ENCODE data around the gene MUSTN1.
A peak's percentile ranks its signal among the peaks of the same experiment; 100 is the strongest.

The MUSTN1 gene

DNA sequence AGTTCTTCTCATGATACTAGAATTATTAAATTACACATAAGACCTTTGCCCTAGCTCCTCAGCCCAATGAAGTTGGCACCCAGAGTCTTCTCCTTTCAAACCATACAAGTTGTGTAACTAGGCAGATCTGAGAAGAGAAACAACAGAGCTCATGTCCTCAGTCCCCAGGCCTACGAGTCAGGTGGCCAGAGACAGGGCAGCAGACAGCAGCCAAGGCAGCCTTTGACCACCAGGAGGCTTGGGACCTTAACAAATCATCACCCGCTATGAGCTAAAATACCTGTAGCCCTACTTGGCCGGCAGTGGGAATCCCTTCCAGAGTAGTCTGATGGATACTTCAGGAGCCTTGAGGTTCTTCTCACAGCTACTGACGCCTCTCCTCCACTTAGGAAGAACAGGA, 44.3 kb upstream of the MUSTN1 start:
- TF ChIP-seq EZH2phosphoT487 (IDR thresholded peaks at IDR 0.05; ENCODE audit: borderline replicate concordance) = no peak
- TF ChIP-seq, protein P1, sequence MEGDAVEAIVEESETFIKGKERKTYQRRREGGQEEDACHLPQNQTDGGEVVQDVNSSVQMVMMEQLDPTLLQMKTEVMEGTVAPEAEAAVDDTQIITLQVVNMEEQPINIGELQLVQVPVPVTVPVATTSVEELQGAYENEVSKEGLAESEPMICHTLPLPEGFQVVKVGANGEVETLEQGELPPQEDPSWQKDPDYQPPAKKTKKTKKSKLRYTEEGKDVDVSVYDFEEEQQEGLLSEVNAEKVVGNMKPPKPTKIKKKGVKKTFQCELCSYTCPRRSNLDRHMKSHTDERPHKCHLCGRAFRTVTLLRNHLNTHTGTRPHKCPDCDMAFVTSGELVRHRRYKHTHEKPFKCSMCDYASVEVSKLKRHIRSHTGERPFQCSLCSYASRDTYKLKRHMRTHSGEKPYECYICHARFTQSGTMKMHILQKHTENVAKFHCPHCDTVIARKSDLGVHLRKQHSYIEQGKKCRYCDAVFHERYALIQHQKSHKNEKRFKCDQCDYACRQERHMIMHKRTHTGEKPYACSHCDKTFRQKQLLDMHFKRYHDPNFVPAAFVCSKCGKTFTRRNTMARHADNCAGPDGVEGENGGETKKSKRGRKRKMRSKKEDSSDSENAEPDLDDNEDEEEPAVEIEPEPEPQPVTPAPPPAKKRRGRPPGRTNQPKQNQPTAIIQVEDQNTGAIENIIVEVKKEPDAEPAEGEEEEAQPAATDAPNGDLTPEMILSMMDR (conservative IDR thresholded peaks at IDR 0.05; ENCODE audit: low read length) = peak; percentile 18; the same call in 1 of the 2 replicates
- peaks cover 5% of the 10 kb centered on the region; the same call in 1 of the 2 replicates for H3K36me3 ChIP-seq (ENCODE audit: insufficient read depth, low read length)
- H3K27me3 ChIP-seq (ENCODE audit: insufficient read depth, low read length, poor library complexity, severe bottlenecking) = no peaks in the 10 kb centered on the region
- H3K4me1 ChIP-seq (ENCODE audit: insufficient read depth, low read length, poor library complexity, severe bottlenecking) = peaks cover 3% of the 10 kb centered on the region
- H3F3A ChIP-seq (ENCODE audit: low read depth) = no peaks in the 10 kb centered on the region
- H3K9ac ChIP-seq (ENCODE audit: low read depth, low read length, poor library complexity, severe bottlenecking) = no peak overlapping the region
- no peaks in the 10 kb centered on the region for H3K79me2 ChIP-seq (ENCODE audit: insufficient read depth, low read length)
- H3K4me3 ChIP-seq (ENCODE audit: low read length, poor library complexity, severe bottlenecking) = no peak overlapping the region
- H3K9me2 ChIP-seq (replicated peaks; ENCODE audit: low read depth, low read length) = no peaks in the 10 kb centered on the region
- H3K9me3 ChIP-seq (ENCODE audit: insufficient read depth, low read depth, low read length) = no peaks in the 10 kb centered on the region
- no peak overlapping the region for H3K4me2 ChIP-seq (ENCODE audit: low read depth, low read length, poor library complexity, severe bottlenecking)
- H2AFZ ChIP-seq (ENCODE audit: low read length) = no peak overlapping the region
- no peaks in the 10 kb centered on the region for H4K20me1 ChIP-seq (ENCODE audit: insufficient read depth, low read length, poor library complexity, severe bottlenecking)

DNA sequence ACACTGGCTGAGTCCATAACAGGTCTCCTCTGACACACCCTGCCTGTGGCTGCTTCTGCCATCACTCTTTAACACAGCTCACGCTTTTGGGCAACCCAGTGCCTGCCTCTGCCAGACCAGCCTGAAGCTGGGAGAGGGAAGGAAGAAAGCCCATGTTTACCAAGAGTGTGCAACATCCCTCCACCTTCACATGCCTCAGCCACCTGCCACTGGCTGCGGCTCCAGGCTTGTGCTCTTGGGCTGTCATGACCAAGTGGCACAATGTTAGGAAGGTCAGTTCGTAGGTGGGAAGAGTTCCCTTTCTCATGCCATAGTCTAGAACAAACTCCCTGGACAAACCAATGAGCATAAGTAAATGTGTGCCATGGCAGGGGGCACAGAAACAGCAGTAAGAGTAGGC, 42.3 kb upstream of the MUSTN1 start:
- no peak overlapping the region for H3K9ac ChIP-seq (ENCODE audit: low read depth, low read length, poor library complexity, severe bottlenecking)
- no peaks in the 10 kb centered on the region for H3K9me2 ChIP-seq (replicated peaks; ENCODE audit: low read depth, low read length)
- H3K27me3 ChIP-seq (ENCODE audit: insufficient read depth, low read length, poor library complexity, severe bottlenecking) = no peaks in the 10 kb centered on the region
- H3K4me3 ChIP-seq (ENCODE audit: low read length, poor library complexity, severe bottlenecking) = no peak overlapping the region
- no peaks in the 10 kb centered on the region for H3F3A ChIP-seq (ENCODE audit: low read depth)
- H3K79me2 ChIP-seq (ENCODE audit: insufficient read depth, low read length) = no peaks in the 10 kb centered on the region
- H3K36me3 ChIP-seq (ENCODE audit: insufficient read depth, low read length) = peaks cover 5% of the 10 kb centered on the region; the same call in 1 of the 2 replicates
- no peaks in the 10 kb centered on the region for H4K20me1 ChIP-seq (ENCODE audit: insufficient read depth, low read length, poor library complexity, severe bottlenecking)
- no peak overlapping the region for H3K4me2 ChIP-seq (ENCODE audit: low read depth, low read length, poor library complexity, severe bottlenecking)
- H3K4me1 ChIP-seq (ENCODE audit: insufficient read depth, low read length, poor library complexity, severe bottlenecking) = peaks cover 6% of the 10 kb centered on the region
- H2AFZ ChIP-seq (ENCODE audit: low read length) = no peak overlapping the region
- no peaks in the 10 kb centered on the region for H3K9me3 ChIP-seq (ENCODE audit: insufficient read depth, low read depth, low read length)
- TF ChIP-seq, protein P1 (conservative IDR thresholded peaks at IDR 0.05; ENCODE audit: low read length) = no peak
- TF ChIP-seq EZH2phosphoT487 (IDR thresholded peaks at IDR 0.05; ENCODE audit: borderline replicate concordance) = no peak

DNA sequence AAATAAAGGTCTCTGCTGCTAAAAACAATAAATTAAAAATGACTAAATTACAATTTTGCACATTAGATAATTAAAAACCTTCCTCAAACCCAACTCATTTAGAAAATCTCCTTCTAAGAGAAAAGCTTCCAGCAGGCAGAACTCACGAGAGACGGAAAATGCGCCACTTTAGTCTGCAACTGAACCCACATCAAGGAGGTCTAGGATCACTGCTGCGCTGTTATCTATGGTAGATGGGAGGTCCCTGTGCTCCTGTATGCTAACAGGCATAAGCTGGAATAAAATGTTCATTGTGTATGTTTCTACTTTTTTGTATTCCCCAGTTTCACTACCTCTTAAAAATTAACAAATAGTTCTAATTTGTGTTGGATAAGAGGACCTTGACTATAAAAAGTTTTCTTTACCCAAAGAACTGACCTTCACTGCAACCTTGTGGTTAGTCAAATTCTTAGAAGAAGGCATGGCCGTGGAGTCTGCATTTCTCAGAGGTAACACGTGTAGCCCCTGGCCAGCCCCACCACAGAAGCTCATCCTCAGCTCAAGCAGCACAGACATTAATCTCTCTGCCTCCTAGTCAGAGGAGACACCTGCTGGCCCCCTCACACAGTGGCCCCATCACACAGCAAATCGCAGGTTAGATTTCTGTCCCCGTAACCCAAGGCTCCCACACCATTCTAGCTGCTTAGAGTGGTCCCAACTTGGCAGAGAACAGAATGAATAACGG, 40.2 kb upstream of the MUSTN1 start:
- Histone ChIP-seq H3K9me3 (ENCODE audit: insufficient read depth, low read depth, low read length) (no peaks in the 10 kb centered on the region), H3K36me3 (ENCODE audit: insufficient read depth, low read length) (peaks cover 5% of the 10 kb centered on the region; the same call in 1 of the 2 replicates), H3K9ac (ENCODE audit: low read depth, low read length, poor library complexity, severe bottlenecking) (no peak overlapping the region), H3K4me2 (ENCODE audit: low read depth, low read length, poor library complexity, severe bottlenecking) (no peak overlapping the region), H3K79me2 (ENCODE audit: insufficient read depth, low read length) (no peaks in the 10 kb centered on the region), H3F3A (ENCODE audit: low read depth) (no peaks in the 10 kb centered on the region), H2AFZ (ENCODE audit: low read length) (no peak overlapping the region), H4K20me1 (ENCODE audit: insufficient read depth, low read length, poor library complexity, severe bottlenecking) (no peaks in the 10 kb centered on the region), H3K9me2 (replicated peaks; ENCODE audit: low read depth, low read length) (no peaks in the 10 kb centered on the region), H3K27me3 (ENCODE audit: insufficient read depth, low read length, poor library complexity, severe bottlenecking) (no peaks in the 10 kb centered on the region), H3K4me1 (ENCODE audit: insufficient read depth, low read length, poor library complexity, severe bottlenecking) (peaks cover 6% of the 10 kb centered on the region), H3K4me3 (ENCODE audit: low read length, poor library complexity, severe bottlenecking) (no peak overlapping the region)
- no peak for TF ChIP-seq EZH2phosphoT487 (IDR thresholded peaks at IDR 0.05; ENCODE audit: borderline replicate concordance)
- TF ChIP-seq, protein P1 (conservative IDR thresholded peaks at IDR 0.05; ENCODE audit: low read length) = no peak
